ENCODE data around the gene AR. TPM values are rescaled to one million over a fixed set of nuclear protein-coding genes. Genes with fewer than 3 reads are reported as not detected.

The AR gene
- total RNA-seq, 1 donor from 2014 or later, result not detected

DNA sequence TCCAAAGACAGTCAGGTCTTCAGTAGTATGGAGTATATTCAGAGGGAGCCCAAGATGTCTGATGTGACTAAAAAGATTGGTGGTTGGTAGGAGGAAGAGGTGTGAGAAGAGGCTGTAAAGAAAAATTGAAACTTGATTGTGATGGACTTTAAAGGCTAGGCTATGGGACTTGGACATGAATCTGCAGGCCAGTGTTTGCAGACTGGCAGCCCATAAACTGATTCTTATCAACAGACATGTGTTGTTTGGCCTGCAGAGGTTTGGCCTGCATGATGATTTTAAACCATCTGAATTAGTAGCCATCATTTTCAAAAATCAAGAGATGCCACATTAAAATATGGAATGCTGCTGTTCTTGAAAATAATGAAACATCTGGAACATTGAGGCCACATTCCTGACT is 5.4 kb upstream of the AR start:
- Mint-ChIP-seq H3K36me3 (ENCODE audit: low read depth) (no peaks in the 10 kb centered on the region), H3K4me3 (no peak overlapping the region), H3K4me1 (no peaks in the 10 kb centered on the region), H3K27me3 (peaks cover 1% of the 10 kb centered on the region), H3K9me3 (peaks cover 3% of the 10 kb centered on the region), H3K27ac (no peak overlapping the region)
- ATAC-seq (ENCODE audit: low read depth), result no peak
- ChIA-PET CTCF (no interaction called here), POLR2A (no interaction called here)
- TF ChIP-seq, protein P1, sequence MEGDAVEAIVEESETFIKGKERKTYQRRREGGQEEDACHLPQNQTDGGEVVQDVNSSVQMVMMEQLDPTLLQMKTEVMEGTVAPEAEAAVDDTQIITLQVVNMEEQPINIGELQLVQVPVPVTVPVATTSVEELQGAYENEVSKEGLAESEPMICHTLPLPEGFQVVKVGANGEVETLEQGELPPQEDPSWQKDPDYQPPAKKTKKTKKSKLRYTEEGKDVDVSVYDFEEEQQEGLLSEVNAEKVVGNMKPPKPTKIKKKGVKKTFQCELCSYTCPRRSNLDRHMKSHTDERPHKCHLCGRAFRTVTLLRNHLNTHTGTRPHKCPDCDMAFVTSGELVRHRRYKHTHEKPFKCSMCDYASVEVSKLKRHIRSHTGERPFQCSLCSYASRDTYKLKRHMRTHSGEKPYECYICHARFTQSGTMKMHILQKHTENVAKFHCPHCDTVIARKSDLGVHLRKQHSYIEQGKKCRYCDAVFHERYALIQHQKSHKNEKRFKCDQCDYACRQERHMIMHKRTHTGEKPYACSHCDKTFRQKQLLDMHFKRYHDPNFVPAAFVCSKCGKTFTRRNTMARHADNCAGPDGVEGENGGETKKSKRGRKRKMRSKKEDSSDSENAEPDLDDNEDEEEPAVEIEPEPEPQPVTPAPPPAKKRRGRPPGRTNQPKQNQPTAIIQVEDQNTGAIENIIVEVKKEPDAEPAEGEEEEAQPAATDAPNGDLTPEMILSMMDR (IDR thresholded peaks at IDR 0.05), result no peak
- DNase-seq, result no peak
- intact Hi-C loops (cut with micrococcal nuclease), result no loop called here

DNA sequence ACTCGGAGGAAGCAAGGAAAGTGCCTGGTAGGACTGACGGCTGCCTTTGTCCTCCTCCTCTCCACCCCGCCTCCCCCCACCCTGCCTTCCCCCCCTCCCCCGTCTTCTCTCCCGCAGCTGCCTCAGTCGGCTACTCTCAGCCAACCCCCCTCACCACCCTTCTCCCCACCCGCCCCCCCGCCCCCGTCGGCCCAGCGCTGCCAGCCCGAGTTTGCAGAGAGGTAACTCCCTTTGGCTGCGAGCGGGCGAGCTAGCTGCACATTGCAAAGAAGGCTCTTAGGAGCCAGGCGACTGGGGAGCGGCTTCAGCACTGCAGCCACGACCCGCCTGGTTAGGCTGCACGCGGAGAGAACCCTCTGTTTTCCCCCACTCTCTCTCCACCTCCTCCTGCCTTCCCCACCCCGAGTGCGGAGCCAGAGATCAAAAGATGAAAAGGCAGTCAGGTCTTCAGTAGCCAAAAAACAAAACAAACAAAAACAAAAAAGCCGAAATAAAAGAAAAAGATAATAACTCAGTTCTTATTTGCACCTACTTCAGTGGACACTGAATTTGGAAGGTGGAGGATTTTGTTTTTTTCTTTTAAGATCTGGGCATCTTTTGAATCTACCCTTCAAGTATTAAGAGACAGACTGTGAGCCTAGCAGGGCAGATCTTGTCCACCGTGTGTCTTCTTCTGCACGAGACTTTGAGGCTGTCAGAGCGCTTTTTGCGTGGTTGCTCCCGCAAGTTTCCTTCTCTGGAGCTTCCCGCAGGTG is 637 bp downstream of the AR start:
- no peak overlapping the region for H3K4me3 Mint-ChIP-seq
- no peak overlapping the region for H3K27ac Mint-ChIP-seq
- CTCF ChIA-PET, result no interaction called here

DNA sequence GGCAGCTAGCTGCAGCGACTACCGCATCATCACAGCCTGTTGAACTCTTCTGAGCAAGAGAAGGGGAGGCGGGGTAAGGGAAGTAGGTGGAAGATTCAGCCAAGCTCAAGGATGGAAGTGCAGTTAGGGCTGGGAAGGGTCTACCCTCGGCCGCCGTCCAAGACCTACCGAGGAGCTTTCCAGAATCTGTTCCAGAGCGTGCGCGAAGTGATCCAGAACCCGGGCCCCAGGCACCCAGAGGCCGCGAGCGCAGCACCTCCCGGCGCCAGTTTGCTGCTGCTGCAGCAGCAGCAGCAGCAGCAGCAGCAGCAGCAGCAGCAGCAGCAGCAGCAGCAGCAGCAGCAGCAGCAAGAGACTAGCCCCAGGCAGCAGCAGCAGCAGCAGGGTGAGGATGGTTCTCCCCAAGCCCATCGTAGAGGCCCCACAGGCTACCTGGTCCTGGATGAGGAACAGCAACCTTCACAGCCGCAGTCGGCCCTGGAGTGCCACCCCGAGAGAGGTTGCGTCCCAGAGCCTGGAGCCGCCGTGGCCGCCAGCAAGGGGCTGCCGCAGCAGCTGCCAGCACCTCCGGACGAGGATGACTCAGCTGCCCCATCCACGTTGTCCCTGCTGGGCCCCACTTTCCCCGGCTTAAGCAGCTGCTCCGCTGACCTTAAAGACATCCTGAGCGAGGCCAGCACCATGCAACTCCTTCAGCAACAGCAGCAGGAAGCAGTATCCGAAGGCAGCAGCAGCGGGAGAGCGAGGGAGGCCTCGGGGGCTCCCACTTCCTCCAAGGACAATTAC is 1.4 kb downstream of the AR start:
- Mint-ChIP-seq H3K4me1 (no peaks in the 10 kb centered on the region), H3K27ac (no peak overlapping the region), H3K4me3 (no peak overlapping the region), H3K27me3 (peaks cover 11% of the 10 kb centered on the region), H3K36me3 (ENCODE audit: low read depth) (no peaks in the 10 kb centered on the region), H3K9me3 (peaks cover 3% of the 10 kb centered on the region)
- ChIA-PET CTCF (no interaction called here), POLR2A (no interaction called here)
- no peak for DNase-seq
- intact Hi-C loops (cut with micrococcal nuclease), result no loop called here
- TF ChIP-seq, protein P1 (IDR thresholded peaks at IDR 0.05), result no peak
- ATAC-seq (ENCODE audit: low read depth), result no peak

More for the DNA sequence above, 637 bp downstream of the AR start:
- TF ChIP-seq, protein P1 (IDR thresholded peaks at IDR 0.05), result no peak
- DNase-seq (no peak), ATAC-seq (ENCODE audit: low read depth) (no peak)
- no peaks in the 10 kb centered on the region for H3K4me1 Mint-ChIP-seq
- H3K36me3 Mint-ChIP-seq (ENCODE audit: low read depth), result no peaks in the 10 kb centered on the region
- intact Hi-C loops (cut with micrococcal nuclease), result no loop called here
- peaks cover 3% of the 10 kb centered on the region for H3K9me3 Mint-ChIP-seq
- POLR2A ChIA-PET, result no interaction called here
- peaks cover 8% of the 10 kb centered on the region for H3K27me3 Mint-ChIP-seq

DNA sequence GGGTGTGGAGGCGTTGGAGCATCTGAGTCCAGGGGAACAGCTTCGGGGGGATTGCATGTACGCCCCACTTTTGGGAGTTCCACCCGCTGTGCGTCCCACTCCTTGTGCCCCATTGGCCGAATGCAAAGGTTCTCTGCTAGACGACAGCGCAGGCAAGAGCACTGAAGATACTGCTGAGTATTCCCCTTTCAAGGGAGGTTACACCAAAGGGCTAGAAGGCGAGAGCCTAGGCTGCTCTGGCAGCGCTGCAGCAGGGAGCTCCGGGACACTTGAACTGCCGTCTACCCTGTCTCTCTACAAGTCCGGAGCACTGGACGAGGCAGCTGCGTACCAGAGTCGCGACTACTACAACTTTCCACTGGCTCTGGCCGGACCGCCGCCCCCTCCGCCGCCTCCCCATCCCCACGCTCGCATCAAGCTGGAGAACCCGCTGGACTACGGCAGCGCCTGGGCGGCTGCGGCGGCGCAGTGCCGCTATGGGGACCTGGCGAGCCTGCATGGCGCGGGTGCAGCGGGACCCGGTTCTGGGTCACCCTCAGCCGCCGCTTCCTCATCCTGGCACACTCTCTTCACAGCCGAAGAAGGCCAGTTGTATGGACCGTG is 2.2 kb downstream of the AR start:
- no peaks in the 10 kb centered on the region for H3K9me3 Mint-ChIP-seq
- no peaks in the 10 kb centered on the region for H3K36me3 Mint-ChIP-seq (ENCODE audit: low read depth)
- H3K4me3 Mint-ChIP-seq, result no peak overlapping the region
- intact Hi-C loops (cut with micrococcal nuclease), result no loop called here
- ChIA-PET POLR2A (no interaction called here), CTCF (no interaction called here)
- ATAC-seq (ENCODE audit: low read depth) (no peak), DNase-seq (no peak)
- H3K27me3 Mint-ChIP-seq, result peaks cover 11% of the 10 kb centered on the region
- H3K27ac Mint-ChIP-seq, result no peak overlapping the region
- TF ChIP-seq, protein P1 (IDR thresholded peaks at IDR 0.05), result no peak
- H3K4me1 Mint-ChIP-seq, result no peaks in the 10 kb centered on the region
